LNCAP (cell line): ENCODE measurements around the gene B3GAT3.

Source experiments
- TF ChIP-seq, protein P1 (sequence below): fragments of 450-650 bp; IDR thresholded peaks from 2 replicates; pipeline ENCODE4 v1.5.1; 2017; ENCODE audit warnings: mild to moderate bottlenecking

B3GAT3 gene

DNA sequence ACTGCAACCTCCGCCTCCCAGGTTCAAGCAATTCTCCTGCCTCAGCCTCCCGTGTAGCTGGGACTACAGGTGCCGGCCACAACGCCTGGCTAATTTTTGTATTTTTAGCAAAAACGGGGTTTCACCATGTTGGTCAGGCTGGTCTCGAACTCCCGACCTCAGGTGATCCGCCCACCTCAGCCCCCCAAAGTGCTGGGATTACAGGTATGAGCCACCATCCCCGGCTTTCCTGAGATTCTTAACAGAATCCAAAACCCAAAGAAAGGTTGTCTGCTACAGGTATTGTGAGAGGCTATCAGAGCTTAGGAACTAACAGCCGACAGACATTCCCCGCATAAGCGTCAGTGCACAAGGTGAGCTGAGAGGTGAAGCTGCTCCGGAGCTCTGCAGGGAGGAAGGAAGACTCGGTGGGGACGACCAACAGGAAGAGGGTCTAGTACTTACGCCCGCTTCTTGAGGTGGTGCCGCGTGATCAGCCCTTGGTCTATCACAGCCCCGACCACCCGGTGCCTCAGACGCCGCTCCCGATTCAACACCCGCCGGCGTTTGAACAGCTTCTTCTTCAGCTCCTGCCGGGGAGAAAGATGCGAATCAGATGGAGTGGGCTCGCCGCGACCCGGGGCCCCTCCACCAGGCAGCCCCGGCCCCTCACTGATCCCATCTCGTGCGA, 42.8 kb upstream of the B3GAT3 start:
- TF ChIP-seq, protein P1, sequence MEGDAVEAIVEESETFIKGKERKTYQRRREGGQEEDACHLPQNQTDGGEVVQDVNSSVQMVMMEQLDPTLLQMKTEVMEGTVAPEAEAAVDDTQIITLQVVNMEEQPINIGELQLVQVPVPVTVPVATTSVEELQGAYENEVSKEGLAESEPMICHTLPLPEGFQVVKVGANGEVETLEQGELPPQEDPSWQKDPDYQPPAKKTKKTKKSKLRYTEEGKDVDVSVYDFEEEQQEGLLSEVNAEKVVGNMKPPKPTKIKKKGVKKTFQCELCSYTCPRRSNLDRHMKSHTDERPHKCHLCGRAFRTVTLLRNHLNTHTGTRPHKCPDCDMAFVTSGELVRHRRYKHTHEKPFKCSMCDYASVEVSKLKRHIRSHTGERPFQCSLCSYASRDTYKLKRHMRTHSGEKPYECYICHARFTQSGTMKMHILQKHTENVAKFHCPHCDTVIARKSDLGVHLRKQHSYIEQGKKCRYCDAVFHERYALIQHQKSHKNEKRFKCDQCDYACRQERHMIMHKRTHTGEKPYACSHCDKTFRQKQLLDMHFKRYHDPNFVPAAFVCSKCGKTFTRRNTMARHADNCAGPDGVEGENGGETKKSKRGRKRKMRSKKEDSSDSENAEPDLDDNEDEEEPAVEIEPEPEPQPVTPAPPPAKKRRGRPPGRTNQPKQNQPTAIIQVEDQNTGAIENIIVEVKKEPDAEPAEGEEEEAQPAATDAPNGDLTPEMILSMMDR = no peak

DNA sequence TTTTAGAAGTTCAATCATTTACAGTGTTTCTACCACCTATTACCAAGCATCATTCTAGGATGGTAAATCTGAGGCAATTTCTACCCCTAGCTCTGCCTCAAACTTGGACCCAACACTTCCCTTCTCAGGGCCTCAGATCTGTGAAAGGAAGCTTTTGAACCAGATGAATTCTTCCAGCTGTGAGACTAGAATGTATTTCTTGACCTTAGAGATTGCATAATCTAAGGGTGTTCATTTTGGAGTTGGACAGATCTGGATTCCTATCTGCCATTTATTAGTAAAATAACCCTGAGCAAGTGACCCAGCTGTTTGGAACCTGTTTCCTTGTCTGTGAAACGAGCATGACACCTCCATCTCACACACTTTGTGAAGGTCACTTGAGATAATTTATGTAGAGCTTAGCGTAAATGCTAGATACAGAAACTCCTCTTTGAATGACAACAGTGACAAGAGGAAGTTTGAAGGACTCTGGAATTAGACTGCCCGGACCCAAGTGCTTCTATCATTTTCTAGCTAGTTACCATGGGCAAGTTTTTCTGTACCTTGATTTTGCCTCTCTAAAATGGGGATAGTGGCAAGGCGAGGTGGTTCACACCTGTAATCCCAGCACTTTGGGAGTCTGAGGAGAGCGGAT, 35.1 kb upstream of the B3GAT3 start:
- TF ChIP-seq, protein P1 = no peak

DNA sequence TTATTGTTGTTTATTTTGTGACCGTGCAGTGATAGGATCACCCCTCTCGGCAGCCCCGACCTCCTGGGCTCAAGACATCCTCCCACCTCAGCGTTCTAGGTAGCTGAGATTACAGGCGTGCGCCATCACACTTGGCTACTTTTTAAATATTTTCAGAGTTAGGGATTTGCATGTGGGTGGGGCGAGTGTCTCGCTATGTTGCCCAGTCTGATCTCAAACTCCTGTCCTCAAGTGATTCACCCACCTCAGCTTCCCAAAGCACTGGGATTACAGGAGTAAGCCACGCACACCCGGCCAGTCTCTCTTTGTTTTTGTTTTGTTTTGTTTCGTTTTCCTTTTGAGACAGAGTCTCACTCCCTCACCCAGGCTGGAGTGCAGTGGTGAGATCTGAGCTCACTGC, 32.5 kb upstream of the B3GAT3 start:
- TF ChIP-seq, protein P1 = no peak

DNA sequence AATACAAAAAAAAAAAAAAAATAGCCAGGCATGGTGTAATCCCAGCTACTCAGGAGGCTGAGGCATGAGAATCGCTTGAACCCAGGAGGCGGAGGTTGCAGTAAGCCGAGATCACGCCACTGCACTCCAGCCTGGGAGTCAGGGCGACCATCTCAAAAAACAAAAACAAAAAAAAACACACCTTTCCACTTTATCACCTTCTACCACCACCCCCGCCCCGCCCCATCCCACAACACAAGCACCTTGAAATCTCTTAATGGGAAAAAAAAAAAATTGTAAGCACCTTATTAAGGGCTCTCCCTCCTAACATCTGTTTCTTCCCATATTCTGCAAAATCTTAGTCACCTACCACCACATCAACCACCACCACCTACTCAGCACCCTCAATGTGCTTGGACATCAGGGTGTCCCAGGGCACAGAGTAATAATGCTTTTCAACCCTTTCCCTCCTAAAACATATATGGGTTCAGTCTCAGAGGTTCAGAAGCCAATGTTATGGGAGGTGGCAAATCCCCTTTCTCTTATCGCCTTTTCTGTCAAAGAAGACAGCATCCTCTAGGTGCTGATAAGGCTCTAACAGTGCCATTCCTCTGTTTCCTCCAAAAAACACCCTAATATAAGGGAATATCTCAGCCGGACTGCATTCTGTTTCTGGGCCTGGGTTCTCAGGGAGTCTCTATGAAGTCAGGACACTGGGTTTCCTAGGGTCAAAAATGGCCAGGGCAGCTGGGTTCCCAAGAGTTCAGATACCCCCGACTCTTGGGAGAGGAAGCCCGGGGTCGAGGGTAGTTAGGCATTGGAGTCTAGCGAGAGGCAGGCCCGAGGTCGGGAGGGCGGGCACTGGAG, 30.6 kb upstream of the B3GAT3 start:
- TF ChIP-seq, protein P1 = no peak

DNA sequence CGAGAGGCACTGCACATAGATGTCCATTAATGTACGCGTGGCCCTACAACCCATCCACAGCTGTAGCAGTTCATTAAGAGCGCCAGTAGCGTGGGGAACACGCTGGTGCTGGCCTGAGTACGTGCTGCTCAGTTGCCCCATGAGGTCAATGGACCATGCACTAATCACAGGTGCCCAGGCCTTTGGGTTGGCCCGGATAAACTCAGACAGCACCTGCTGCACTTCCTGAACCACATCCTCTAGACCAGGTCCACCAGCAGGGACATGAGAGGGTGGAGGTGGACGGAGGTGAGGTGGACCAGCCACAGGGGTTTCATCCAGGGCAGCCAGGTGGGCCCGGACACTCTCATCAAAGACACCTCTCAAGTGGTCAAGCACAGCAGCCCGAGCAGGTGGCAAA, 27.7 kb upstream of the B3GAT3 start:
- TF ChIP-seq, protein P1 = no peak

DNA sequence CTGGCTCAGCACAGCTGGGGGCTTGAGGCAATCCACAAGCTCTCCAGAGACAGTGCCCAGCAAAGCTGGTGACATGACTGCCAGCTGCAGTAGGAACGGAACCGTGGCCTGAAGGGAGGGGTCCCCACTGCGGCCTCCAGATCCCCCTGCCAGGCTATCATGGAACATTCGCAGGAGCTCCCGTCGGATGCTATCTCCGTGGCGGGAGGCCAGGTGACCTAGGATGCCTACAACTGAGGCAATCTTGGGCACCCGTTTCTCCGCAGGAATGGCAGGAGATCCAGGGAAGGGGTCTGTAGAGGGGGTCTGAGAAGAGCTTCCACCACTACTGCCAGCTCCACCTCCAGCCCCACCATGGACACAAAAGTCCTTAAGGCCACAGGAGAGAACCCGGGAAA, 27.2 kb upstream of the B3GAT3 start:
- TF ChIP-seq, protein P1 = no peak

DNA sequence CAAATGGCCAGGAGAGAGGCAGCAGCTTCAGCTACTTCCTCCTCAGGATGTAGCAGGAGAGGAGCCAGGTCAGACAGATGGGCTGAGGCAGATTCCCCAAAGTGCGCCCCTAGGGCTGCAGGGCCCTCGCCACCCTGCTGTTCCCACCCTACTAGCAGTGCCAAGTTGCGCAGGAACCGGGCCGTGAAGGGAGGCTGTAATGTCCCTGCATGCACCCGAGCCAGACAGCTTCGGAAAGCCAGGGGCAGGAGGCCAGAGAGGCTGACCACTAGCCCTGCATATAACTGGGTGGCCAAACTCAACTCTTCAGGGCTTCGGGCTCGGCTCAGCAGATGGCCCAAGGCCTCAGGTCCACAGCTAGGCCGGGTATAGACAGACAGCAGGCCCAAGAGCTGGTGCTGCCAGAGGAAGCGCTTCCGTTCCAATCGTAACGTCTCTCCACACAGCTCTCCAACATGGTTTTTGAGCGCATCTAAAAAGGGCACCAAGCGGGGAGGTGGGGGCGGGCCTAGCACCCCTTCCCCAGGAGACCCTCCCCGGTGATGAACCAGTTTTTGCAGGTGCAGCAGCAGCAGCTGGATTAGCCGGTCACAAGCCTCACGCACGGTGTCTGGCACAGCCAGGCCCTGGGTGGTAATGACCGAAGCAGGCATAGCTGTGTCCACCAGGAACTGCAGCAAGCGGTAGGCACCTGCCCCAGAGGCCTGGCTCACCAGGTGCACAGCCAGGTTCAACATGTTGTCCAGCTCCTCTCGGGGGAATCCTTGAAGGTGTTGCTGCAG, 26.6 kb upstream of the B3GAT3 start:
- TF ChIP-seq, protein P1 = no peak
